Ammon's horn (tissue), 1 donor: ENCODE measurements around the gene ZNF679.
"Not testable (repeated sequence)": the region's sequence is repeated elsewhere in the genome, so short reads cannot be mapped to it uniquely, and the experiment has no call there.

Experiments used
- DNase-seq: peaks from one replicate; pipeline ENCODE4 v3.0.0-alpha.2; 2016; ENCODE audit warnings: low spot score

The ZNF679 gene

DNA sequence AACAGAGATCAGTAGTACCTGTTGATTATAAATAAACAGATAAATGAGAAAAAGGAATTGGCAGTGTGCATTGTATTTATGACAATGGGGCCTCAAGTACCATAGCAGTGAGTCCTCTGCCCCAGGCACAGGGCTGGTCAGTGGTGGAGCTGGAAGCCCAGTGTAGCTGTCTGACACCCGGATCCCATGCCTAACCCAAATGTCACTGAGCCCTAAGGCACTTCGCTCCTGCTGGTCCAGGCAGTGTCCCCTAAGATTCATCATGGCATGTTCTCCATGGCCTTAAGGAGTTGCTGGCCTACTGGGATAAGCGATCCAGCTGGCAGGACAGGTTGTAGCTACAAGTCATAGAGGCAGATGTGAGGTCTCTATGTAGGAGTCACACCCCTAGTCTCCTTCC lies 82.2 kb downstream of the ZNF679 start:
- no peak for DNase-seq

- no peak for DNase-seq
Observed at GRCh38 chr7:64312826-64313225, 84.6 kb downstream of the ZNF679 start.

GRCh38 chr7:64313740-64314491 lies 85.6 kb downstream of the ZNF679 start, which contains the start of gene ZNF736:
ZNF736 (plus strand) TSS chr7:64313961; CDS start chr7:64314151, 190 bp downstream.
- peak; percentile 97 for DNase-seq

DNA sequence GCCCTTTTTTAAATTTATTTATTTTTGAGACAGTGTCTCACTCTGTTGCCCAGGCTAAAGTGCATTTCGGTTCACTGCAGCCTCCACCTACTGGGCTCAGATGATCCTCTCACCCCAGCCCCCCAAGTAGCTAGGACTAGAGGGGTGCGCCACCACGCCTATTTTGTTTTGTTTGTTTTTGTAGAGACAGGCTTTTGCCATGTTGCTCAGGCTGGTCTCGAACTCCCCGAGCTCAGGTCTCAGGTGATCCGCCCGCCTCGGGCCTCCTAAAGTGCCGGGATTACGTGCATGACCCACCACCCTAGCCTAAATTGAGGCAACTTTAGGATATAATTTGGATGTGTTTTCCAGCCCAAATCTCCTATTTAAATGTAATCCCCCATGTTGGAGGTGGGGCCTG lies 86.3 kb downstream of the ZNF679 start:
- no peak for DNase-seq

GRCh38 chr7:64316031-64316742 lies 87.9 kb downstream of the ZNF679 start:
- DNase-seq = not testable (repeated sequence)
